ENCODE measurements around the gene LYST.

DNA sequence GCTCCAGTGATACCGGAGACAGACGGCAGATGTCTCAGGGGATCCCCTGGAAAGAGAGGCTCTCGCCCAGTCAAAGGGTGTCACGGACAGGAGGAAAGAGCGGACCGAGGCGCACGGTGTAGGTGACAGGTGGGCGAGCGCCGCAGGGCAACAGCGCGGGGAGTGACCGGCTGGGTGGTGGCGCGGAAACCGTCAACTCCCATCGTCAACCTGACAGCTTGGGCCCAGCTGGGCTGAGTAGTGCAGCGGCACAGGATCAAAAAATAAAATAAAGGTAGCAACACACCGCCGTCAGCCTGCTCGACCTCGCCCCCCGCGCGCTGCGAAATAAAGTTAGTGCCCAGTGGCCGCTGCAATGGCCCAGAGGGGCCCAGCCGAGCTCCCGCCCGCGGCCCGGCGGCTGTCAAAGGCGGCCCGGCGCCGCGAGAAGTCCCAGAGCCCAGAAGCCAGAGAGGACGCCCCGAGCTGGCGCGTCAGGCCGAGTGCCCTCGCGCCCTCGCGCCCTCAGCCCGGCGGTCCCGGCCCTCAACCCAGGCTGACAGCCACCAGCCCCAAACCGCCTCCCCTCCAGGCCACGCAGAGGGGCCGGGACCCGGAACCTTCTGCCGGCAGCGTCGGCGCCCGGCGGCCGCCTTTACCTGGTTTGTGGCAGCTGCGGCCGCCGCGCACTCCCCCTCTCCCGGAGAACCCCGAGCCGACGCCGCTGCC is at the start of gene LYST:
- TF ChIP-seq, protein P1, sequence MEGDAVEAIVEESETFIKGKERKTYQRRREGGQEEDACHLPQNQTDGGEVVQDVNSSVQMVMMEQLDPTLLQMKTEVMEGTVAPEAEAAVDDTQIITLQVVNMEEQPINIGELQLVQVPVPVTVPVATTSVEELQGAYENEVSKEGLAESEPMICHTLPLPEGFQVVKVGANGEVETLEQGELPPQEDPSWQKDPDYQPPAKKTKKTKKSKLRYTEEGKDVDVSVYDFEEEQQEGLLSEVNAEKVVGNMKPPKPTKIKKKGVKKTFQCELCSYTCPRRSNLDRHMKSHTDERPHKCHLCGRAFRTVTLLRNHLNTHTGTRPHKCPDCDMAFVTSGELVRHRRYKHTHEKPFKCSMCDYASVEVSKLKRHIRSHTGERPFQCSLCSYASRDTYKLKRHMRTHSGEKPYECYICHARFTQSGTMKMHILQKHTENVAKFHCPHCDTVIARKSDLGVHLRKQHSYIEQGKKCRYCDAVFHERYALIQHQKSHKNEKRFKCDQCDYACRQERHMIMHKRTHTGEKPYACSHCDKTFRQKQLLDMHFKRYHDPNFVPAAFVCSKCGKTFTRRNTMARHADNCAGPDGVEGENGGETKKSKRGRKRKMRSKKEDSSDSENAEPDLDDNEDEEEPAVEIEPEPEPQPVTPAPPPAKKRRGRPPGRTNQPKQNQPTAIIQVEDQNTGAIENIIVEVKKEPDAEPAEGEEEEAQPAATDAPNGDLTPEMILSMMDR (conservative IDR thresholded peaks at IDR 0.05; ENCODE audit: low read length) = peak; percentile 61; the same call in 1 of the 2 replicates
- TF ChIP-seq EZH2phosphoT487 (IDR thresholded peaks at IDR 0.05; ENCODE audit: borderline replicate concordance, low read depth, low read length) = no peak

Data from OCI-LY7 (cell line).